Caki2 (cell line): ENCODE data around the gene CD302. TPM values are rescaled to one million over a fixed set of nuclear protein-coding genes. Genes with fewer than 3 reads are reported as not detected.
"Not testable (repeated sequence)": the region's sequence is repeated elsewhere in the genome, so short reads cannot be mapped to it uniquely, and the experiment has no call there.

Experiments
- DNase-seq: peaks from one replicate; pipeline ENCODE4 v3.0.0-alpha.2; 2015; ENCODE audit warnings: low read depth
- in situ Hi-C: cut with HindIII; loops from 2 replicates; pipeline ENCODE4 v1.10.0; 2016; ENCODE audit warnings: low sequenced_read_pairs, low pct_unique_long_range_greater_than_20kb, mixed read lengths
- total RNA-seq: library from RNA; depleted of rRNA; stranded (reverse); fragments of >200 nt; shearing (Covaris generic); gene quantifications from 2 replicates; pipeline ENCODE4 v1.2.3, GENCODE V29; 2014; ENCODE audit warnings: low replicate concordance

Gene CD302
- total RNA-seq, 1 experiment from 2014 or later = not detected

GRCh38 chr2:159798376-159798725 is 343 bp upstream of the CD302 start:
- in situ Hi-C loops = no loop called here

DNA sequence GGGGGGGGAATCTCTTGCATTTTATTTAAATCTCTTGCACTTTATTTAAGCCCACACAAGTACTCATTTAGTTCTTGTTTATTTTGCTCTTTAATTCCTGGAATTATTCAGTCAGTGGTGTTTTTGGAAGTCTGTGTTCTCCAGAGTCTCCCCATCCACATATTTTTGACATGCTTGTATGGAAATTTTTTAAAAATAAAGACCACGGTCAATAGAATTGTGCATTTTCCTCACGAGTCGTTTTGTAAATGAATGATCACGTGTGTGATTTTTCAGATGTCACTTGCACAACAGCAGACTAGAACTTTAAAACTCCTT is 824 bp downstream of the CD302 start:
- in situ Hi-C loops = no loop called here
- DNase-seq = no peak

More at GRCh38 chr2:159798376-159798725, 343 bp upstream of the CD302 start:
- no peak for DNase-seq

DNA sequence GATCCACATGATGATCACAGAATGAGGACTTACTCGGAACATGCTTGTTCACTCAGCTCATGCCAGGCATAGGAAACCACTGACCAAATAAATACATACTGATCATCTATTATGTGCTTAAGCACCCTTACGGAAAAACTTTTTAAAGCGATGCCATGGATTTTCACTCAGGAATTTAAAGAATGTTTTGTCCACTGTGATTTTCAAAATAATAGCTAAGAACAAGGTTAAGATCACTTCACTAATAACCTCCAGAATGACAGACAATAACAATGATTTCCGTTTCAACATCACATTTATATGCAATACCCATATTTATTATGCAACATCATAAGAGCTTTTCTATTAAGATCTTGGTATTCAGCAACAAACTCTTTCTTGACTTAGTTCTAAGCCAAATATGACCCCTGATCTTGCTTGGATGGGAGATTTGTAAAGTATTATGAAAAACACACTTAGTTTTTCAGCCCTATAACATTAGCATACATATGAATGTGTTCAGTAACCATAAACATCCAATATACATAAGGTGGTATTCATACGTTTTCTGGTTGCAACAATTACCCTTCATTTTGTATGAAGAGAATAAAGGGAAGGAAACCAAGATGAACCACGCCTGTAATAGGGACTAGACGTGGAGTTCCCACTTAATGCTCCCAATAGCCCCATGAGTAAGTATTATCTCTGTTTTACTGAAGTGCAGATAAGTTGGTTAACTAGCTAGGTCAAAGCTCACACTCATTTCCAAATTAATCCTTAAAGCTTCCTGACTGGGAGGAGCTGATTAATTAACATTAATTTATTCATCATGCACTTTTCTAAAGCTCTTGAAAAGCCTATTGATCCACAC is 1.9 kb downstream of the CD302 start:
- in situ Hi-C loops = no loop called here
- no peak for DNase-seq

- no peak for DNase-seq
- in situ Hi-C loops = no loop called here
Observed at GRCh38 chr2:159793326-159793725, 4.7 kb downstream of the CD302 start.

DNA sequence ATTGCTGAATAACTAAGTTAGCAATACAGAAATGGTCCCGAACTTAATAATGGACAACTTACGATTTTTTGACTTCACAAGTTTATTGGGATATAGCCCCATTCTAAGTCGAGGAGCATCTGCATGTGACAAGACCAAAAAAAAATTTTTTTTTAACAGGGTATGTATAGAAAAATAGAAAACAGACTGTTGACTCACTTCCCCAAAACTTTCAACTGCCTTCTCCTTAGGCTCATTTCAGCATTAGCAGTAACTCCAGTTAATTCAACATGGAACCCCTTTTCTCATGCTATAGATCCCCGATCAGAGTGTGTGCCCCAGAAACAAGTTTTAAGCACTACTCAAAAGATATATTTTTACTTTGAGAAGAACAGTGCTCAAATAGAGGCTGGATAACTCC is 5.4 kb downstream of the CD302 start:
- in situ Hi-C loops = no loop called here
- no peak for DNase-seq

- in situ Hi-C loops = no loop called here
- no peak for DNase-seq
Observed at GRCh38 chr2:159792036-159792435, 6.0 kb downstream of the CD302 start.

DNA sequence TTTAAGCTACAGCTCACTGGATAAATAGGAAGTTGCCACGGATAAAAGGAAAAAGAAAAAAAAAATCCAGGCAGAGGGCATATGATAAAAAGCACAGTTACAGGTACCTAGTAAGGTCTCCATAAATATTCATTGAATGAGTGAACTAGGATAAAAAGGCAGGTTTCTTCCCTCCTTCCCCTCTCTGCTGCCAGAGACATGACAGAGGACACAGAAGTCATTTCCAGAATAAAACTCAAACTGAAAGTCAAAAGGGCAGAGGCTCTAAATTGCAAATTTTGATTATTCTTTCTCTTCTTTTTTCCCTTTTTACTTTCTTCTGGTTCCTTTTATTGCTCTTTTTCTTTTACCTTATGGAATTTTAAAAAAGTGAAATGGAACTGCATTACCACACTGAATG is 7.7 kb downstream of the CD302 start:
- DNase-seq = no peak

GRCh38 chr2:159788253-159788652 is 9.8 kb downstream of the CD302 start:
- DNase-seq = no peak
- in situ Hi-C loops = no loop called here

More for the DNA sequence above, 7.7 kb downstream of the CD302 start:
- in situ Hi-C loops = no loop called here

GRCh38 chr2:159787647-159788046 is 10.4 kb downstream of the CD302 start:
- DNase-seq, in situ Hi-C loops: not testable (repeated sequence)

DNA sequence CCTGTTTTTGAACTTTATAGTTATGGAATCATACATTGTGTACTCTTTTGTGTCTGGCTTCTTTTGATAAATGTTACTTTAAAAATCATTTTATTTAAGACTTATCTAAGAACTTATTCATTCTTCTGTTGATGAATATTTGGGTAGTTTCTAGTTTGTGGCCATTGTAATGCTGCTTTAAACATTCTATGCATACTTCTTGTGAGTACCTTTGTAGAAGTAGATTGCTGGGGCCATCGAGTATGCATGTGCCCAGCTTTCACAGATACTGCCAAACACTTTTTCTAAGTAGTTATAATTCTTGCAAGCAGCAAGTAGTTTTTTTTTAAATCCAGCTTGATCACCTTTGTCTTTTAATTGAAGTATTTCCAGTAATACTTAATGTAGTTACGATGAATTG is 11.1 kb downstream of the CD302 start:
- DNase-seq = no peak
- in situ Hi-C loops = no loop called here

DNA sequence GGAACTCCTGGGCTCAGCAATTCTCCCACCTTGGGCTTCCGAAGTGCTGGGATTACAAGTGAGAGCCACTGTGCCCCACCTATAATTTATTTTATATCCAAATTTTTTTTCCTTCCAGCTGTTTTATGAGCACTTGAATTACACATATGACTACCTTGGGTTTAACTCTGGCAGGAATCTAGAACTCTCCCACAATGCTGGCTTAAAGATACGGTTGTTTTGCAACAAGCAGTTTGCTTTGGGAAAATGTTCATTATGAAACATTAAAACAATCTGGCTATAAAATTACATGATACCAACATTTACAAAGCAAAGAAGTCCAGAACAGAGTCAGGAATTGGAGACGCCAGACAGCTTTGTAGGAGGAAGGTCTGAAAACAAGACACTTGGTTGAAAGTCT is 12.8 kb downstream of the CD302 start:
- in situ Hi-C loops = no loop called here
- no peak for DNase-seq

GRCh38 chr2:159784744-159785143 is 13.3 kb downstream of the CD302 start:
- in situ Hi-C loops, DNase-seq: not testable (repeated sequence)

GRCh38 chr2:159783556-159783955 is 14.5 kb downstream of the CD302 start:
- in situ Hi-C loops = no loop called here

GRCh38 chr2:159776321-159776720 is 21.7 kb downstream of the CD302 start:
- in situ Hi-C loops = no loop called here
- DNase-seq = no peak

More at GRCh38 chr2:159783556-159783955, 14.5 kb downstream of the CD302 start:
- DNase-seq = no peak

DNA sequence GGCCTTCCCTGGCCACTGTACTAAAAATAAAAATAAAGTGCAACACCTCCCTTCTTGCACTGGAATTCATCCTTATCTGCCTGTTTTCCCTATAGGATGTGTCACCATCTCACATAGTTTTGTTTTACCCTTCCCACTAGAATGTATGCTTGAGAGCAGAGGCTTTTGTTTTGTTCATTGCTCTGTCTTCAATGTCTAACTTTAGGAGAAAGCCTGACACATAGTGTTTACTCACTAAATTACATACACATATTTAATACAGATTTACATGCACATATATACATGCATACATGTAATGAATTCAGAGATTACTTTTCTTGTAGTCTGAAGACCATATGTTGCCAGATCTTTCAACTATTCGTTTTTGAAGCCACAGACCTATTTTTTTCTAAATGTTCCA is 23.0 kb downstream of the CD302 start:
- DNase-seq = no peak
- in situ Hi-C loops = no loop called here

GRCh38 chr2:159774370-159774990 is 23.5 kb downstream of the CD302 start:
- no peak for DNase-seq

DNA sequence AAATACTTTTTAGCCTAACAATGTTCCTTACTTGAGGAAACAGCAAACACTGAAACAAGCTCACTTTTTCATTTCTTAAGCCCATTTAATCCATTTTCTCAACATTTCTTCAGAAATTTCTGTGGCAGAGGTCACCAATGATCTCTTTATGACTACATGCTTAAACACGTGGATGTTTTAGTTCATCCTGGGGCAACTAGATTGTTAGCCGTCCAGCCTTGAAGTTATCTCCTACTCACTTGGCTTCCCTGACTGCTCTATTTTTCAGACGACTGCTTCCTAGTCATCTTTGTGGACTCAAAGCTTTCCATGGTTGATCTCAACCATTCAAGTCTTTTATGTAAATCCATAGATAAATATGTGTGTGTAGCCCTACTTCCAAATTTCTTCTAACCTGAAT is 24.1 kb downstream of the CD302 start:
- in situ Hi-C loops = no loop called here
- DNase-seq = no peak

More at GRCh38 chr2:159774370-159774990, 23.5 kb downstream of the CD302 start:
- in situ Hi-C loops = no loop called here

- DNase-seq = no peak
- in situ Hi-C loops = no loop called here
Observed at GRCh38 chr2:159773426-159773825, 24.6 kb downstream of the CD302 start.

GRCh38 chr2:159769147-159769546 is 28.9 kb downstream of the CD302 start:
- DNase-seq = no peak
- in situ Hi-C loops = no loop called here

DNA sequence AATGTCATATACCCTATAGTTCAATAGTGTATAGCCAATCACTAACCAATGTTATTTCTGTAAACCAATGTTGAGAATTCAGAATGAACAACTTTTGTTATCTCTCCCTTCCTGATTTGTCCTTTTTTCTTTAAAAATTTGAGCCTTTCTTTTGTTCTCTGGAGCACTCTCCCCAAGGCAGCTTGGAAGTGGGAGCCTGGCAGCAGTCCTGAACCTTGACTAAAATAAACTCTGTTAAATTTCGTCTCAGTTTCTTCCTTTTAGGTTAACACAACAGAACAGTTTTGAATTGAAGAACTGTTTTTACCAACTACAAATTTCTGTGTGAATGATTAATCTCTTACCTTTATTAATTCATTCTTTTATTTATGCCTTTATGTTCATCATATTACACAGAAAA is 35.9 kb downstream of the CD302 start:
- DNase-seq = no peak
- in situ Hi-C loops = no loop called here
